Pons (tissue), 1 donor: Measurements from ENCODE around the gene RAB14.

Experiments used
- DNase-seq: peaks from one replicate; pipeline ENCODE4 v3.0.0-alpha.2; 2016; ENCODE audit warnings: low spot score

RAB14 gene

GRCh38 chr9:121201738-121202533 is at the start of gene RAB14:
Gene RAB14, minus strand, starts transcription at chr9:121201869. Its CDS starts 8,457 bp downstream, at chr9:121193412.
- peak; percentile 98 for DNase-seq

- peak; percentile 37 for DNase-seq
Measured at GRCh38 chr9:121249563-121249962, 47.9 kb upstream of the RAB14 start.

- DNase-seq = no peak
Measured at GRCh38 chr9:121246821-121247561, 45.3 kb upstream of the RAB14 start.

GRCh38 chr9:121242959-121243346 is 41.3 kb upstream of the RAB14 start:
- no peak for DNase-seq

- DNase-seq = no peak
Measured at GRCh38 chr9:121242219-121242958, 40.7 kb upstream of the RAB14 start.

- DNase-seq = no peak
Measured at GRCh38 chr9:121240472-121241135, 38.9 kb upstream of the RAB14 start.

GRCh38 chr9:121239851-121240250 is 38.2 kb upstream of the RAB14 start:
- no peak for DNase-seq

- DNase-seq = no peak
Measured at GRCh38 chr9:121239071-121239470, 37.4 kb upstream of the RAB14 start.

GRCh38 chr9:121237916-121238315 is 36.2 kb upstream of the RAB14 start:
- no peak for DNase-seq

- no peak for DNase-seq
Measured at GRCh38 chr9:121235512-121235911, 33.8 kb upstream of the RAB14 start.

- DNase-seq = no peak
Measured at GRCh38 chr9:121234832-121235161, 33.1 kb upstream of the RAB14 start.

GRCh38 chr9:121233906-121234831 is 32.5 kb upstream of the RAB14 start:
- no peak for DNase-seq

GRCh38 chr9:121232251-121232650 is 30.6 kb upstream of the RAB14 start:
- no peak for DNase-seq

- no peak for DNase-seq
Measured at GRCh38 chr9:121230256-121230655, 28.6 kb upstream of the RAB14 start.

- DNase-seq = no peak
Measured at GRCh38 chr9:121227862-121228261, 26.2 kb upstream of the RAB14 start.

- DNase-seq = no peak
Measured at GRCh38 chr9:121226175-121226574, 24.5 kb upstream of the RAB14 start.

- no peak for DNase-seq
Measured at GRCh38 chr9:121225240-121225639, 23.6 kb upstream of the RAB14 start.

- DNase-seq = peak; percentile 78
Measured at GRCh38 chr9:121222524-121223171, 21.0 kb upstream of the RAB14 start.

GRCh38 chr9:121221664-121222055 is 20.0 kb upstream of the RAB14 start:
- DNase-seq = no peak

- DNase-seq = peak; percentile 15
Measured at GRCh38 chr9:121220996-121221663, 19.5 kb upstream of the RAB14 start.
